ENCODE measurements around the gene EXOC2.

Gene EXOC2

GRCh38 chr6:540490-540889 is 152.4 kb downstream of the EXOC2 start:
- TF ChIP-seq, protein P1, sequence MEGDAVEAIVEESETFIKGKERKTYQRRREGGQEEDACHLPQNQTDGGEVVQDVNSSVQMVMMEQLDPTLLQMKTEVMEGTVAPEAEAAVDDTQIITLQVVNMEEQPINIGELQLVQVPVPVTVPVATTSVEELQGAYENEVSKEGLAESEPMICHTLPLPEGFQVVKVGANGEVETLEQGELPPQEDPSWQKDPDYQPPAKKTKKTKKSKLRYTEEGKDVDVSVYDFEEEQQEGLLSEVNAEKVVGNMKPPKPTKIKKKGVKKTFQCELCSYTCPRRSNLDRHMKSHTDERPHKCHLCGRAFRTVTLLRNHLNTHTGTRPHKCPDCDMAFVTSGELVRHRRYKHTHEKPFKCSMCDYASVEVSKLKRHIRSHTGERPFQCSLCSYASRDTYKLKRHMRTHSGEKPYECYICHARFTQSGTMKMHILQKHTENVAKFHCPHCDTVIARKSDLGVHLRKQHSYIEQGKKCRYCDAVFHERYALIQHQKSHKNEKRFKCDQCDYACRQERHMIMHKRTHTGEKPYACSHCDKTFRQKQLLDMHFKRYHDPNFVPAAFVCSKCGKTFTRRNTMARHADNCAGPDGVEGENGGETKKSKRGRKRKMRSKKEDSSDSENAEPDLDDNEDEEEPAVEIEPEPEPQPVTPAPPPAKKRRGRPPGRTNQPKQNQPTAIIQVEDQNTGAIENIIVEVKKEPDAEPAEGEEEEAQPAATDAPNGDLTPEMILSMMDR (IDR thresholded peaks at IDR 0.05), result no peak
- Histone ChIP-seq H3K9me3 (peaks cover 0 to 7% (median 0%) of the 10 kb centered on the region in 3 donors), H3K36me3 (peaks cover 24 to 67% (median 58%) of the 10 kb centered on the region in 3 donors), H3K27ac (no peak overlapping the region), H3K27me3 (no peaks in the 10 kb centered on the region), H3K4me3 (no peak overlapping the region), H3K4me1 (no peaks in the 10 kb centered on the region)
- no peak for DNase-seq
- intact Hi-C loops (cut with DNase I; ENCODE audit: low total_unique reads), result no loop called here

GRCh38 chr6:537114-537513 is 155.8 kb downstream of the EXOC2 start:
- Histone ChIP-seq H3K27me3 (no peaks in the 10 kb centered on the region), H3K36me3 (peaks cover 4 to 57% (median 32%) of the 10 kb centered on the region in 3 donors), H3K4me1 (no peaks in the 10 kb centered on the region), H3K27ac (no peak overlapping the region), H3K9me3 (peaks cover 0 to 6% (median 0%) of the 10 kb centered on the region in 3 donors), H3K4me3 (no peak overlapping the region)
- TF ChIP-seq, protein P1 (IDR thresholded peaks at IDR 0.05), result no peak
- intact Hi-C loops (cut with DNase I; ENCODE audit: low total_unique reads), result no loop called here
- DNase-seq, result no peak

DNA sequence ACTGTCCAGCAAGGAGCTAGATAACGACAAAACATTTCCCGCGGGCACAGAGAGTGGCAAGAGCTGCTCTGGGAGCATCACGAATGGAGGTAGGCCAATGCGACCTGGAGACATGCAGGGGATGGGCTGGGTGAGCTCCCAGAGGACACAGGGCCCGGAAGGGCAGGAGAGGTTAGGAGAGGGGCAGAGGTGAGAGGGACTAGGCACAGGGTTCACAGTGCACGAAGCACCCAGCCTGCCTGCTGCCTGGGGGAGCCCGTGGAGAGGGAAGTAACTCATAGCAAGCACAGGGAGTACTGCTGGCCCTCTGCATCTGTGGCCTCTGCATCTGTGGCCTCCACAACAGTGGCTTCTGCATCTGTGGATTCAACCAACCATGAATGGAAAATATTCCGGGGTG is 162.5 kb downstream of the EXOC2 start:
- Histone ChIP-seq H3K36me3 (peaks cover 3 to 51% (median 13%) of the 10 kb centered on the region in 3 donors), H3K27ac (no peak overlapping the region), H3K4me3 (no peak overlapping the region), H3K4me1 (no peaks in the 10 kb centered on the region), H3K27me3 (no peaks in the 10 kb centered on the region), H3K9me3 (no peaks in the 10 kb centered on the region)
- no peak for DNase-seq
- TF ChIP-seq, protein P1 (IDR thresholded peaks at IDR 0.05), result no peak
- intact Hi-C loops (cut with DNase I; ENCODE audit: low total_unique reads), result no loop called here

DNA sequence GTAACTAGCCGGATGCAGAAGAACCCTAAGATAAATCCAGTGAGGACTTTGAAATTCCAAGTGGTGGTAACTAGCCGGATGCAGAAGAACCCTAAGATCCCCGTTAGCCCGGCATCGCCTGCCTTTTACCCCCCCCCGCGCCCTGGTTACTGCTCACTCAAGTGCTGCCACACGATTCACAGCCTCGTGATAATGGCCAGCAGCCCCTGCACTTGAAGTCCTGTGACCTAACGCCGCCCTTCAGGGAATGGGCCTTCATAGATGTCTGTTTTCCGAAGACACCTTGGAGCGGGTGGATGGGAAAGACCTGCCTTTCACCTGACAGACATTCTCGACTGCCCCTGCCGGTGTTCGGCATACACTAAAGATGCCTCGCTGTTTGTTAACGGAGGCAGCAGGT is 163.9 kb downstream of the EXOC2 start:
- H3K9me3 ChIP-seq, result no peaks in the 10 kb centered on the region
- intact Hi-C loops (cut with DNase I; ENCODE audit: low total_unique reads), result no loop called here
- no peaks in the 10 kb centered on the region for H3K27me3 ChIP-seq
- H3K36me3 ChIP-seq, result peaks cover 3 to 51% (median 13%) of the 10 kb centered on the region in 3 donors
- no peak overlapping the region for H3K27ac ChIP-seq
- TF ChIP-seq, protein P1 (IDR thresholded peaks at IDR 0.05), result no peak
- no peak for DNase-seq
- no peak overlapping the region for H3K4me3 ChIP-seq
- no peaks in the 10 kb centered on the region for H3K4me1 ChIP-seq

- Histone ChIP-seq H3K4me1 (no peaks in the 10 kb centered on the region), H3K9me3 (no peaks in the 10 kb centered on the region), H3K4me3 (no peak overlapping the region), H3K36me3 (peaks cover 3 to 45% (median 19%) of the 10 kb centered on the region in 3 donors), H3K27ac (no peak overlapping the region), H3K27me3 (no peaks in the 10 kb centered on the region)
- intact Hi-C loops (cut with DNase I; ENCODE audit: low total_unique reads), result no loop called here
- DNase-seq, result no peak
- TF ChIP-seq, protein P1 (IDR thresholded peaks at IDR 0.05), result no peak
These were observed 164.8 kb downstream of the EXOC2 start for GRCh38 chr6:527989-528673.
